Stimulated activated CD4-positive, alpha-beta T cell treated with anti-CD3 and anti-CD28 coated beads, TNF-alpha, amount 100 ng/mL, for 1 hour (primary cell): ENCODE data around the gene IQCF2.
"Not testable (repeated sequence)": the region's sequence is repeated elsewhere in the genome, so short reads cannot be mapped to it uniquely, and the experiment has no call there.

ENCODE experiments used
- DNase-seq, 3 donors: peaks; one replicate each; pipeline ENCODE4 v3.0.0-alpha.2; 2020; ENCODE audit warnings: low read depth in 3 of 3, low spot score in 1 of 3

IQCF2 gene

GRCh38 chr3:51860703-51861665 is at the start of gene IQCF2:
TSS of gene IQCF2 (plus strand) at chr3:51861615. CDS start at chr3:51861667, 52 bp downstream.
- no peak for DNase-seq

- no peak for DNase-seq
Measured at GRCh38 chr3:51813539-51813938, 47.9 kb upstream of the IQCF2 start.

GRCh38 chr3:51814034-51814433 is 47.4 kb upstream of the IQCF2 start:
- no peak for DNase-seq

GRCh38 chr3:51815614-51816013 is 45.8 kb upstream of the IQCF2 start:
- DNase-seq: no peak

GRCh38 chr3:51816723-51817122 is 44.7 kb upstream of the IQCF2 start:
- no peak for DNase-seq

- DNase-seq: no peak
Measured at GRCh38 chr3:51817375-51817774, 44.0 kb upstream of the IQCF2 start.

- DNase-seq: no peak
Measured at GRCh38 chr3:51819151-51819550, 42.3 kb upstream of the IQCF2 start.

- no peak for DNase-seq
Measured at GRCh38 chr3:51819709-51820406, 41.6 kb upstream of the IQCF2 start.

- DNase-seq: no peak
Measured at GRCh38 chr3:51828297-51828696, 33.1 kb upstream of the IQCF2 start.

GRCh38 chr3:51830345-51830744 is 31.1 kb upstream of the IQCF2 start:
- DNase-seq: no peak

GRCh38 chr3:51830836-51831385 is 30.5 kb upstream of the IQCF2 start:
- DNase-seq: no peak

GRCh38 chr3:51836606-51837005 is 24.8 kb upstream of the IQCF2 start:
- DNase-seq: no peak

GRCh38 chr3:51845129-51845528 is 16.3 kb upstream of the IQCF2 start:
- no peak for DNase-seq

- not testable (repeated sequence) for DNase-seq
Measured at GRCh38 chr3:51855411-51855810, 6.0 kb upstream of the IQCF2 start.

- DNase-seq: no peak
Measured at GRCh38 chr3:51862886-51863285, 1.5 kb downstream of the IQCF2 start.

GRCh38 chr3:51868896-51869295 is 7.5 kb downstream of the IQCF2 start:
- DNase-seq: not testable (repeated sequence)

- no peak for DNase-seq
Measured at GRCh38 chr3:51869304-51869703, 7.9 kb downstream of the IQCF2 start.

- DNase-seq: no peak
Measured at GRCh38 chr3:51873253-51873766, 11.9 kb downstream of the IQCF2 start.

GRCh38 chr3:51873876-51874275 is 12.5 kb downstream of the IQCF2 start:
- DNase-seq: no peak

GRCh38 chr3:51874411-51874810 is 13.0 kb downstream of the IQCF2 start:
- no peak for DNase-seq

GRCh38 chr3:51874889-51875288 is 13.5 kb downstream of the IQCF2 start:
- DNase-seq: no peak

GRCh38 chr3:51875501-51875900 is 14.1 kb downstream of the IQCF2 start, which contains the start of gene IQCF5:
TSS of gene IQCF5 (minus strand) at chr3:51875601. CDS start at chr3:51875531, 70 bp downstream.
- DNase-seq: no peak
